IPS-18c (cell line): Measurements from ENCODE around the gene TEDC2.

Source experiments
- H3K4me3 ChIP-seq: 2 replicates; pipeline ENCODE4 v1.7.0; 2013; ENCODE audit warnings: low read depth, mild to moderate bottlenecking, low read length, moderate library complexity; ENCODE audit not compliant: insufficient read depth
- H3K9me3 ChIP-seq: one replicate; pipeline ENCODE4 v1.6.1; 2013; ENCODE audit warnings: mild to moderate bottlenecking, low read length, moderate library complexity; ENCODE audit not compliant: control insufficient read depth, insufficient read depth

Gene TEDC2

DNA sequence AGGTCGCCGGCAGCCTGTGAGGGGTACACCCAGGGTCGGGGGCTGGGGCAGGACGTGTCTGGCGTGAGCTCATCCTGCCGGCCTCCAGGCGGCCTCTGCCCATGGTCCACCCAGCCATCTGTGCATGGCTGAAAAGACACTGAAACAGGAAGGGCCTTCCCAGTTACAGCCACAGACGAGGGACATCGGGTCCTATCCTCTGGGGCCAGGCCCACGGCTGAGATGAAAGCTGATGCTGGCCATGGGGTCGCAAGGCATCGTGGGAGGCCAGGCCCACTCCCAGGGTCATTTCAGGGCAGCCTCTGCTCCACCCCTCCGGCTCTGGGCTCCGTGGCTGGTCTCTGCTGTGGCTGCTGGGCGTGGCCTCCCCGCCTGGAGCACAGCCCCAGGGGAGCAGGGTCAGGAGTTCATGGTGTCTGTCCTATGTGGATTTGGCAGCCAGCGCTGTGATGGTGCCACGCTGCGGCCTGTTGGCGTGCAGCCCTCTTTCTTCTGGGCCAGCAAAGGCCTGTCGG lies 37.3 kb downstream of the TEDC2 start:
- no peaks in the 10 kb centered on the region for H3K9me3 ChIP-seq
- no peak overlapping the region for H3K4me3 ChIP-seq

DNA sequence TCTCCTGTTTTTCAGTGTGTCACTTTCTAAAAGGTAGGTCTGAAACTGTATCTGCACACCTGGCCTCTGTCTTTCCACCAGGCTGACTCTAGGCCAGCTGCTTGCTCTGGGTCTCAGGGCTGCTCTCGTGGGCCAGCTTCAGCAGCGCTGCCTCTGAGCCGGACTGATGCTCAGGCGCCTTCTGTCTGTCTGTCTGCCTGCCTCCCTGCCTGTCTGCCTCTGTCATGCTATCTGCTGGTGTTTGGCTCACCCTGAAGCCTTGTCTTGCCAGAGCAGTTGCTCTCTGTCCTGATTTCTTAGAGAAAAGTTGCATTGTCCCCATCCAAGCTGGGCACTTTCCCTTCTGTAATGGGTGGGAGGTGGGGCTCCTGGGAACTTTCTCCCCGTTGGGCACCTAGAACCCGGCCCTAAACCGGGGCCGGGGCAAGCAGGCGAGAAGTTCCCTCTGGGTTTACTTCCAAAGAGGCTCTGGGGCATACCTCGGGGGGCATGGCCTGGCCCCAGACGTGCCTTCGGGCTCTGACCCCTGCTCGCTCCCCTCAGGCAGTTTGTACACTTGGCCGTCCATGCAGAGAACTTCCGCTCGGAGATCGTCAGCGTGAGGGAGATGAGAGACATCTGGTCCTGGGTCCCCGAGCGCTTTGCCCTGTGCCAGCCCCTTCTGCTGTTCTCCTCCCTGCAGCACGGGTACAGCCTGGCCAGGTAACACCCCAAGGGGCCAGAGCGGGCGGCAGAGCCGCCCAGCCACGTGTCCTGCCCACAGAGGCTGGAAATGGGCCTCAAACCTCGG lies 38.0 kb downstream of the TEDC2 start:
- Histone ChIP-seq H3K9me3 (no peaks in the 10 kb centered on the region), H3K4me3 (no peak overlapping the region)

DNA sequence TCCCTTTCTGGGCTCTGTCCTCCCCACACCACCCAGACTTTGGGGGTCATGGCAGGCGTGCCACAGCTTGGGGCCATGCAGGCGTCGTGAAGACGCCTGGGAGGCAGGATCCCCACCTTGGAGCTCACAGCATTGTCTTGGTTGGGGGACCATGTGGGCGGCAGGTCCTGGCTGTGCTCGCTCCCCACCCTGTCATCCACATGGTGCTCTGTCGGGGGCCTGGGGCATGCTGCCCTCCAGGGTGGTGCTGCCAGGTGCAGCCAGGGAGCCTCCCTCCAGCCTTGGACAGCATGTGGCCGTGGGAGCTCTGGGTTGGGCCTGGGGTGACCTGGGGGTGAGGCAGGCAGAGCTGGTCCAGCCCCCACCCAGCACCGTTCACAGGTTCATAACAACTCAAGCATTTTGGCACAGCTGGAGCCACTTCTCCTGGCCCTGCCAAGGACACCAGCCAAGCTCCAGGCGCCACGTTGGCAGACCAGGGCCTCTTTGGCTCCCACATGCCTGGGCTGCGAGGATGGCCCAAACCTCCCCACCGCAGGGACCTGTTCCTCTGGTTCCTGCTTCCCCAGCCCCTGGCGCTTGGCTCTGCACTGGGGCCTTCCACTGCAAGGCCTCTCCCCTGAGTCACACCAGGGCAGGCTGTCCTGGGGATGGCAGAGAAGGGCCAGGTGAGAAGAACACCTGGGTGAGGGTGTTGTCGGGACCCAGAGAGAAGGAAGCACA lies 38.8 kb downstream of the TEDC2 start:
- H3K9me3 ChIP-seq, result no peaks in the 10 kb centered on the region
- no peak overlapping the region for H3K4me3 ChIP-seq

DNA sequence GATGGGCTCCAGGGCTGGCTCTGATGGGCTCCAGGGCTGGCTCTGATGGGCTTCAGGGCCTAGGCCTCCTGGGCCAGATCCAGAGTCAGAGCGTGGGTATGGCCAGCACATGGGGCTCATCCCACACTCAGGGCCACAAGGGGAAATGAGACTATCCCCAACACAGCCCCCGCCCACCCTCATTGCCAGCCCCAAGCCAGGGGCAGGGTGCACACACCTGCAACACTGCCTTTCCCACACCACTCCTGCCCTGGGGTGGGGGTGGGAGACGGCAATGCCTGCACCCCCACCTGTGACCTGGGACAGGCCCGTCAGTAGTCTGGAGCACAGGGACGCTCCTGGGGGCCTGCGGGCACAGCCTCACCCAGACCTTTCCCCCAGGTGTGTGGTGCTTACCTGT lies 39.5 kb downstream of the TEDC2 start:
- Histone ChIP-seq H3K4me3 (no peak overlapping the region), H3K9me3 (no peaks in the 10 kb centered on the region)

DNA sequence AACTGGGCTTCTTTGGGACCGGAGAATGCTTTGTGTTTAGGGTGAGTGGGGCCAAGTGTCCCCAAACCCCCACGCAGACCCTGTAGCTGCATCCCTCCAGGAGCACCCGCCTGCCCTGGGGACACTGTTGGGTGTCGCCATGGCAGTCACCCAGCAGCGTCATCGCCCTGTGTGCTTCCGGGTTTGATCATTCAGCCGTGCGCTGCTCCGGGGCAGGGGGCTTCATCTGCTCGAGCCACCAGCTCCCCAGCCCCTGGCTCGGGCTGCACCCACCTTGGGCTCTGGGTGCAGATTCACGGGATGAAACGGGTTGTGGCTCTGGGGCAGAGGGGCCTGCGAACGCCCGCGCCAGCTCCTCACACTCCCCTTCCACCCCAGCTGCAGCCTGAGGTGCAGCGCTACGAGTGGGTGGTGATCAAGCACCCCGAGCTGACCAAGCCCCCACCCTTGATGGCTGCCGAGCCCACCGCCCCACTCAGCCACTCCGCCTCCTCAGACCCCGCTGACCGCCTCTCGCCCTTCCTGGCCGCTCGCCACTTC lies 40.1 kb downstream of the TEDC2 start:
- Histone ChIP-seq H3K9me3 (no peaks in the 10 kb centered on the region), H3K4me3 (no peak overlapping the region)

DNA sequence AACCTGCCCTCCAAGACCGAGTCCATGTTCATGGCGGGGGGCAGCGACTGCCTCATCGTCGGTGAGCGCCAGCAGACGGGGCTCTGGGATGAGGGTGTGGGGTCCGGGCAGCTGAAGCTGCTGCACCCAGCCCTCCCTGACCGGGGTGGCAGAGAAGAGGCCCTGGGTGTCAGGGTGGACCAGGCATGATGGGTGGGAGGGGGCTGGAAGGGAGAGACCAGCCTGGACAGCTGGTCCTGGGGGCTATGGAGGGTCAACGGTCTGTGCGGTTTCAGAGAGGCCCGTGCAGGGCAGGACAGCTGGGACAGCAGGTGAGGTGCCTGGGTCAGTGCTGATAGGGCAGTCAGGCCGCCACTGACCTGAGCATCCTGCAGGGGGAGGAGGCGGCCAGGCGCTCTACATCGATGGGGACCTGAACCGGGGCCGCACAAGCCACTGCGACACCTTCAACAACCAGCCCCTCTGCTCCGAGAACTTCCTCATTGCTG lies 40.6 kb downstream of the TEDC2 start:
- H3K9me3 ChIP-seq, result no peaks in the 10 kb centered on the region
- no peak overlapping the region for H3K4me3 ChIP-seq

DNA sequence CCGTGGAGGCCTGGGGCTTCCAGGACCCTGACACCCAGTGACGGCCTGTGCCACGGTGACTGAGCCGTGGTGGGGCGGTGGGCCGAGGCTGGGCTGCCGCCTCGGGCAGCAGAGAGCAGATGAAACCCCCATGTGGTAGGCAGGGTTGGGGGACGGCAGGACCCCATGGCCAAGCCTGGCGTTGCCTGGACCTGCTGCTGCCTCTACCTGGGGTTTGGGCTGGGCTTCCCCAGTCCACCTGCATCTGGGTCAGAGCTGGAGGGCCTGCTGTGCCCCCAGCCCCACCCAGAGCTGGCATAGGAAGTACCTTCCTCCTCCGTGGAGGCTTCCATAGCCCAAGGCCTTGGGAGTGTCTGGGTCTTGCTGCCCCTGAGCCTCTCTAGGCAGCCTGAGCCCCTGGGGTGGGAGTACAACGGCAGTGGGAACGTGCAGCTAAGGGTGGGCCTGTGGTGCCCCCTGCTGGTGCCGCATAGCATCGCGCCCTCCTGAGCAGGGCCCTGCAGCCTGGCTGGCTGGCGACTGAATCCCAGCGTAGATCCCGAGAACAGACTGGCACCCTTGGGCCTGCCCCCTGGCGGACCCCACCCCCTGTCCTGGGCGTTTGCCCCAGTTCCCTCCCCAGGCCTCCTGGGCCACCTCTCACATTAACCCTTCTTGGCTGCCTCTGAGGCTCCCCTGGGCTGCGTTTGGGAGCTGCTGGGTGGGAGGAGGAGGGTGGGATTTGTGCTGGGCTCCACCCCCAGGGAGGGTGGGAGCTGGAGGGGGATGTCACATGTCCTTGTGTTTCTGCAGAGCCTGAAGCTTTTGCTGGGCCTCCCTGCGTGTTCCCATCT lies 41.2 kb downstream of the TEDC2 start:
- Histone ChIP-seq H3K4me3 (peak overlapping the region; percentile 56; the same call in 1 of the 2 replicates), H3K9me3 (no peaks in the 10 kb centered on the region)

DNA sequence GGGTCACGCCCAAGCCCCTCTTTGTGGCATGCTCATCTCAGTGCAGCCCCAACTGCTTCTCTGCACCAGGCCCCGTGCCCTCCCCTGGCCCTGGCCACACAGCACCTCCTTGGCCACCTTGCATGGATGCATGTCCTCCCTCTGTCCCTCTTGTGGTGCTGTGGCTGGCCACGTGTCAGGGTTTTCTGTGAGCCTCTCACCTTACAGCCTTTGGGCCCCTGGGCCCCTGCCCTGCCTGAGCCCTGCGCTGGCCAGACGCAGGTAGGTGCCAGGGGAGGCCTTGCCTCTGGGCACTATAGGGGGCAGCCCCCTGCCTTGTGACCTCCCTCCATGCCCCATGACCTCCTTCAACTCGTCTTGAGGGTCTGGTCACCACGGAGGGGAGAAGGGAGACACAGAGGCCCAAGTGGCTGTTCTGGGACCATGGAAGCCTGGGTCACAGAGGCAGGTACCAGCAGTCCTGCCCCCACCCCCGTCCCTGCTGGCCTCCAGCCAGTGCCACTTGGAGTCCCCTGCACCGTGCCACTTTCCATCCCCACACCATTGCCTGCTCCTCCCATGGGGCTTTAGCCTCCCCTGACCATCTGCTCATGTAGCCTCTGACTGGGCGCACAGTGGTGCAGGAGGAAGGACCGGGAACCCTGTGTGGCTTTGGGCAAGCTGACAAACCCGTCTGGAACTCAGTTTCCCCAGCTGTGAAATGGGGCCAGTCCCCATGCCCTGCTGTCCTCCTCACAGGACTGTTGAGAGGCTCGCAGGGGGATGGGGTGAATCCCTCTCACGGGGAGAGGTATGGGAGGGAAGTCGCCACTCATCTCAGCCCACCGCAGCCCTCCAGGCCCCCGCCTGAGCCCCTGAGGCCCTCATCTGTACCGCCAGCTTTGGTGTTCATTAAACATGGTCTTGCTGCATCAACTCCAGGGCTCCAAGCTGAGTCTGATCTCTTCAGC lies 42.3 kb downstream of the TEDC2 start:
- Histone ChIP-seq H3K9me3 (no peaks in the 10 kb centered on the region), H3K4me3 (no peak overlapping the region)

DNA sequence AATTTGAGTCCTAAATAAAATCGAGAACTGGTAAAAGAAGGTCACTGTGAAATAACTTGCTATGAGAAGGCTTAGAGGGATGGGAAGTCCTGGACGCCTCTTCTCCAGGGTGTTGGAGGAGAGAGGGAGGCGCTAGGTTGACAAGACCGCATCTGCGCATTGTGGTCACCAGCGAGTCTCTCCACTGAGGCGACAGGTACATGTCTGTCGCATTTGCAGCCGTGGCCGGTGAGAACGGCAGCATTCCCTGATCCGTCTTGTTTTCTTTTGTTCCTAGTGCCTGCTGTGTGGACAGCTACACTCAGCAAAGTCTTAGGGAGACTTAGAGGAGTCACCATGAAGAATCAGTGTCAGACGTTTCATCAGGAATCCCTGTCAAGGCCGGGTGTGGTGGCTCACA lies 45.8 kb downstream of the TEDC2 start:
- no peaks in the 10 kb centered on the region for H3K9me3 ChIP-seq
- H3K4me3 ChIP-seq, result no peak overlapping the region

DNA sequence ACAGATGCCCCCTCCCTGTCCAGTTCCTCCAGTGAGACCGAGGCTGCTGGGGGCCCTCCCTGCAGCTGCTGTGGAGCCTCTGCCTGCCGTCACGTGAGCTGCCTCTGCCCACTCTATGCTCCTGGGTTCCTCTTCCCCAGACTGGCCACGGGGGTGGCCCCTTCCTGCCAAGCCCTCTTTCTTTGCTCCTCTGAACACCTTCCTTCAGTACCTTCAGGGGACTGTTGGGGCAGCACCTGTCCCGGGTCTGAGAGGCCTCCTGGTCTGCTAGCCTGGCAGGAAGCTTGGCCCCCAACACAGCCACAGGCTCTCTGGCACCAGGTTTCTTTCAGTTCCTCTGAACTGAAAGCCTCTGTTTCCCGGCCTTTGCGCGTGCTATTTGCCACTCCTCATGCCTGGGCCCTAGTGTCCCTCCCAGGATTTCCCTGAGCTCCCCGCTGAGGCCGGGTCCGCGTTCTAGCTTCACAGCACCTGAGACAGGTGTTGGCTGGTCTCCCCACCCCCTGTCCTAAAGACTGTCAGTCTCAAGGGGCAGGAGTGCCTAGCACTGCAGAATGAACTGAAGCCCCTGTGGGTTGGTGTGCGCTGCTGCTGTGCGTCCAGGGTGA lies 47.2 kb downstream of the TEDC2 start:
- H3K4me3 ChIP-seq, result no peak overlapping the region
- no peaks in the 10 kb centered on the region for H3K9me3 ChIP-seq

DNA sequence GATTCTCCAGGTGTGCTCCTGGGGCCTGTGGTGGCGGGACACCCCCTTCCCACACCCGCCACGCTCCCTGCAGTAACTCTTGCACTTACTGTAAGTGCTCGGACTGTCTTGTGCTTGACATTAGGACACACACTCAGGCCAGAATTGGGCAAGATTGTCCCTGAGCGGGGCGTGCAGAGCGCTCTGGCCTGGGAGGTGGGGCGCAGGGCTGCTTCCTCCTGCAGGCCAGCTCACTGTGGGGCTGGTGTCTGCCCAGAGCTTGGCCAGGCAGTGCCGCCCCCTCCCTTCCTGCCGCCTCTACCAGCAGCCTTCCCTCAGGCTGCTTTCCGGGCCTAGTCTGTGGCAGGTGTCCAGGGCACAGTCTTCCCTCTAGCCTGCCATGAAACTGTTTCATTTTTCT lies 47.8 kb downstream of the TEDC2 start:
- no peaks in the 10 kb centered on the region for H3K9me3 ChIP-seq
- no peak overlapping the region for H3K4me3 ChIP-seq

DNA sequence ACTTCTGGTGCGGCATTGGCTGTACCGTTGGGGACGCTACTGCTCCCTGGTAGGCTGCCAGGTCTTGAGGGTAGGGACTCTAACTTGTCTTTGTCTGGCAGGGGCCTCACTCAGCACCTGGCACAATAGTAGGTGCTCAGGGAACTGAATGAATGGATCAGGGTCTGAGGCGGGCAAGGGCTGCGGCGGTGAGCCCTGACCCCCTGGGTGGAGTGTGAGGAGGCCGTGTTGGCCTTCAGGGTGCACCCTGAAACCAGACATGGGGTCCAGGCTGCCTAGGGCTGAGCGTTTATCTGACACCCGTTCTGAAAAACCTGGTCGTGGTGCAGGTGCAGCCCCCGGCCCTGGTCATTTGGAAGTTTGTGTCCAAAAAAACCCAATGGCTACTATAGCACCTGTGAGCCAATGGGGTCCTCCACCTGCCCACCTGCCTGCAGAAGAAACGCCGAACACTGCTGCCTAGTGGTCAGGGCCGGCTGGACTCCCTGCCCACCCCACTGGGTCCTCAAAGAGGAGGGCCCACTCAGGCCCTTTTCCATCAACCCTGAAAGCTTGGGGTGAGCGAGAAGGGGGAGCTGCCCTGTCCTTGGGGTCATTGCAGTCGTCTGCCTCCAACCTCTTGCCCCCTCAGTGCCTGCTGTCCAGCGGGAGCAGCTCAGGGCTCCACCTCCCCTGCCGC lies 49.0 kb downstream of the TEDC2 start:
- H3K9me3 ChIP-seq, result no peaks in the 10 kb centered on the region
- H3K4me3 ChIP-seq, result no peak overlapping the region

DNA sequence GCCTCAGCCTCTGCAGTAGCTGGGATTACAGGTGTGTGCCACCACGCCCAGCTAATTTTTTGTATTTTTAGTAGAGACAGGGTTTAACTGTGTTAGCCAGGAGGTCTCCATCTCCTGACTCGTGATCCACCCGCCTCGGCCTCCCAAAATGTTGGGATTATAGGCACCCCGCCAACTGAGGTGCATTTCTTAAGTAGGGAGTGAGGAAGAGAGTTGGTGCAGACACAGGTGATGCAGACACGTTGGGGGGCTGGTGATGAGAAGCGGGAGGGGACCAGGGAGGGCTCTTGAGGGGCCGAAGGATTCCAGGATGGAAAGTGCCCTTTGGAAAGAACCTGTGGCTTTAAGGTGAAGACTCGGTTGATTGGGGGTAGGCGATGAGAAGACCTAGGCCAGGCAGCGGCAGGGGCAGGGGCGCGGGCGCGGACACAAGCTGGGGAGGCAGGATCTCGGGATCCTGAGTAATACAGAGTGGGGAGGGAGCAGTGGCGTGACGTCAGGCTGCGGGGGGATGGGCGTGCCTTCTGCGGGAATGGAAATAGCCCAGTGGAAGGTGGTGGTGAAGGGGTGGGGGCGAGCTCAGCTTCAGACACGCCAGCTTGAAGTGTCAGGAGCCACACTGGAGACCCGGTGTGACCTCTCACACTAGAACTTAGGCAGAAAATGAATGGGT lies 51.4 kb downstream of the TEDC2 start:
- Histone ChIP-seq H3K4me3 (no peak overlapping the region), H3K9me3 (no peaks in the 10 kb centered on the region)

DNA sequence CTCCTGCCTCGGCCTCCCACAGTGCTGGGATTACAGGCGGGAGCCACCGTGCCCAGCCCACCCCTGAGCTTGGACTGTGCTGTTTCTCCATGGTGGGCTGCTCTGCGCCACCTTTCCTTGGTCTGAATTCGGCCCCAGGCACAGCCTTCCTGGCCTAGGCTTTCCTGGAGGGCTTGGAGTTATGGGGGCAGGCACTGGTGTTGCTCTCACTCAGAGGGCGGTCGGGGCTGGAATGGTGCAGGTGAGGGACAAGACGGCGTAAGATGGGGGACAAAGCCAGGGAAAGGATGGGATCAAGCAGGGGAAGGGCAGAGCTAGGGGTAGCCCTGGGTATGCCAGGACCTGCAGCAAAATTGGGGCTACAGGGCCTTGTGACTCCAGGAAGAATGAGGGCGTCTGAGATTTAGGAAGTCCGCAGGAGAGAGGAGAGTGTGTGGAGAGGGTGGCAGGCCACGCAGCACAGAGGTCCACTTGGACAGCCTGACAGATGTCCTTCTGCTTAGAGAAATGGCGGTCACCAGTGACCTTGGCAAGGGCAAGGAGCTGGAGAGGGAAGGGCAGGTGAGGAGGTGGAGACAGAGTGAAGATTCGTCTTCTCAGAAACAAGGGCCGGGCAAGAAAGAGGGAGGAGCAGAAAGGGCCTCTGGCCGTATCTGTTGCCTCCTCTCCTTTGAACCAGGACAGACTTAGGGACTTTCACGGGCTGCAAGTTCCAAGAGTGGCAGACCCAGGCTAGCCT lies 52.3 kb downstream of the TEDC2 start:
- Histone ChIP-seq H3K4me3 (peak overlapping the region; percentile 81; the same call in 1 of the 2 replicates), H3K9me3 (no peaks in the 10 kb centered on the region)
